GM19455 (cell line): ENCODE data around the gene AOPEP.

Source experiments
- ATAC-seq: cut with Tn5 transposase; IDR thresholded peaks from one replicate; pipeline ENCODE4 v1.9.1; 2021; ENCODE audit not compliant: unreplicated experiment

Gene AOPEP

DNA sequence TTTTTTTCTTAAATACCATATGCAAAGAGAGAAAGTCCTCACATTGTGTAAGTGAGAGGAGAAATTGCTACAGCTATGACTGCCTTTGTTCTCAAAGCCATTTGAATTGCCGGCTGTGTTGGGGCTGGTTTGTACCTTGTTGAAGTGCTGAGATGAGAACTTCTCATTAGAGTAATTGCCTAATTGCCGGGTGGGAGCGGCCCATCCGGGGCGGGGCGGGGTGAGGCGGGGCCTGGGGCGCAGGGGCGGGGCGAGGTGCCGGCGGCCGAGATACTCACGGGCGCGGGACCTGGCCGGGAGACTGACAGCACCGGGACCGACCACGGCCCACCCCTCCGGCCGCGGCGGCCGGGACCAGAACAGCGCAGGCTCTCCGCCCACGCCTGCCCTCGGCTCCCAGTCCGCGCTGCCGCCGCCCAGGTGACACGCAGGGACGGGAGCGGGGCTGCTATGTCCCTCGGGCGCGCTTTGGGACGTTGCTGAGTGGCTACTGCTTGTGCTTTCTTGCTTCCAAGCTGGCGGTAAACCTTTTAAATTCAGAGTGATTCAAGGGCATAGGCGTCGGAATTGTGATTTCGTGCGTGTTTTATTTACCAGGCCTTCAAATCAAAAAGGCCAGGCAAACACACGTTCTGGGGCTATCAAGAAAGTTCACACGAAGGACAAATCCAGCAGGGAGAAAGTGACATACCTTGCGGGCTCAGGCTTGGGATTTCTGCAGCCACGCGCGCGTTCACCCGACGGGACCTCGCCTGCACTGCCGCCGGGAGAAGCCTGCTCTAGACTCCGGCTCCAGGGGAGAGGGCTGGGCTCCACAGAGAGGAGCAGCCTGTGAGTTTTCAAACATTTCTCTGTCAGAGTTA, 322.0 kb downstream of the AOPEP start:
- ATAC-seq, result peak; percentile 63

DNA sequence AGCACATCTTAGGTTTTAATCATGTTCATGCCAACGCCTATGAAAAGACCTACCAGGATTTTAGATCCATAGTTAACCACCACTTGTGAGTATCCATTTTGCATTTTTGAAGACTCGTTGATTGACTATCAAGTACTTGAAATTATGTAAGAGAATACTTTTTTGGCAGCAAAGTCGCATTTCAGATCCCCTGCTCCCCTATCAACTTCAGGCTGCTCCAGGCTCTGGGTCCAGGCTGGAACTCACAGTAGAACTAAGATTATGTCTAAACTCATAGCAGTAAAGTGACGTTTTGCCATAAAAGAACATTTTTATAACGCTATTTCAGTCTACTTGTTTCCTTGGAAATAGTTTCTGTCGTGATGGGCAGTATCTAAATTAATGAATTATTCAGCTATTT, 323.3 kb downstream of the AOPEP start:
- no peak for ATAC-seq

DNA sequence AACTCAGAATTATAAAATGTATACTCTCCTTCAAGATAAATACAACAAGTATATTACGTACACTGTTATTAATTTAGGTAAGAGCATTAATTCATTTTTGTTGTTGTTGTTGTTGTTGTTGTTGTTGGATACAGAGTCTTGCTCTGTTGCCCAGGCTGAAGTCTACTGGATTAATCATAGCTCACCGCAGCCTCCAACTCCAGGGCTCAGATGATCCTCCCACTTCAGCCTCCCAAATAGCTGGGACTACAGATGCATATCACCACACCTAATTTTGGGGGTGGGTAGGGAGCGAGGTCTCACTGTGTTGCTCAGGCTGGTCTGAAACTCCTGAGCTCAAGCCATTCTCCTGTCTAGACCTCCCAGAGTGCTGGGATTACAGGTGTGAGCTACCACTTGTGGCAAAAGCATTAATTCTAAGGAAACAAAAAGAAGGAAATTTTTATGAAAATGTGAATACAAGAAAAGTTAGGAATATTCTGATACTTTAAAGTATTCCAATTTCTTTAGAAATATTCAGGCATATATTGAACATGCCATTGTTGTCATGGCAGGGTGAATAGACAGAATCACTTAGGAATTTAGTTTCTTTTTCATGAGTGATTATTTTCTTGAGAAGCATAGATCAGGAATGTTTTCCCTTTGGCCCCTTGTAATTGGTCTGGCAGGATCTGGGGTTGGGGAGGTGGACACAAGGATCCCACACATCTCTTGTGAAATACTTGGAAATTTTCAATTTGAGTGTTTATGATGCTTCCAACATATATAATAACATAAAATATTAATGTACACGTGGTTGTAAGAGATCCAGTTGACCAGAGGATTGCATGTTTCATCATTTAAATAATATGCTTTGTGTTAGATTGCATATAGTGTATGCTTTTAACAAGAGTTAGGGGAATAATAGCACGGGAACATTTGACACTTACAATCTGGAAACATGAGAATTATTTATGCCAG, 327.4 kb downstream of the AOPEP start:
- ATAC-seq, result no peak

GRCh38 chr9:95055334-95055850, 328.9 kb downstream of the AOPEP start:
- ATAC-seq, result no peak

GRCh38 chr9:95055851-95056551, 329.5 kb downstream of the AOPEP start:
- ATAC-seq, result no peak

- ATAC-seq, result no peak
Observed at GRCh38 chr9:95057101-95057500, 330.6 kb downstream of the AOPEP start.

GRCh38 chr9:95058121-95058785, 331.8 kb downstream of the AOPEP start:
- ATAC-seq, result no peak

GRCh38 chr9:95058795-95059386, 332.4 kb downstream of the AOPEP start:
- ATAC-seq, result no peak

- no peak for ATAC-seq
Observed at GRCh38 chr9:95060234-95060633, 333.7 kb downstream of the AOPEP start.

GRCh38 chr9:95060916-95061315, 334.4 kb downstream of the AOPEP start:
- no peak for ATAC-seq

GRCh38 chr9:95061916-95062595, 335.6 kb downstream of the AOPEP start:
- no peak for ATAC-seq

DNA sequence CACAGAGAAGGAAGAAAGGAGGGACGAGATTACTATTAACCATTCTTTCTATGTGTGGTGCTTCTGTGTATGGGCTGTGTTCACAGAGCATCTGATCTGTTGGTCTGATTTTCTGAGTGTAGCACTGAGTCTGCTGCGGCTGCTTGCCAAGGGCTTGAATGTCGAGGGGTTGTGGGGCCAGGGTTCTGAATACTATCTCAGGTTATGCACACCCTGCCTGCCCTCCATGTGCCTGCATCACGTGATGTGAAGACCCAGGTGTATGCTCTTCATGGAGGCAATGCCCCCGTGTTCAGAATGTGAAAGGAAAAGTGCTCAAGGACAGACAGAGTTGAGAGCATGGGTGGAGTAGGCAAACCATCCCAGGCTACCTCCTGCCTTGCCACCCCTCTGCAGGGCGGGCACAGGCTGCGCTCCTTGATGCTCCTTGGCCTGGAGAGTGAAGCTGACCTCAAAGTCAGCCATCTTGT, 336.1 kb downstream of the AOPEP start:
- no peak for ATAC-seq

DNA sequence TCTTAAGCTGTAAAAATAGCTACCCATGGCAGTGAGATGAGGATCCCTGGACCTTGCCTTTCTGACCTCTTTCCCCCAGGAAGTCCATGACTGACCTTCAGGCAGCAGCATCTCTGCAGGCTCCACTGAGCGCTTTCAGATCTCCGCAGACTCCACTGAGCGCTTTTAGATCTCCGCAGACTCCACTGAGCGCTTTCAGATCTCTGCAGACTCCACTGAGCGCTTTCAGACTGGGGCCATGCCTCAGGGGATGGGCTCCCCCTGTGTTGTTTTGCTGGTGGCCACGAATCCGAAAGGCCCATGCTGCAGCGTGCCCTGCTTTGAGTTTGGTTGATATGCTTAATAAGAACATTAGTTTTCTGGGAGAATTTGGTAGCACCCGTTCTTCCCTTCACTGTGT, 336.8 kb downstream of the AOPEP start:
- ATAC-seq, result no peak

GRCh38 chr9:95065224-95065623, 338.7 kb downstream of the AOPEP start:
- no peak for ATAC-seq

DNA sequence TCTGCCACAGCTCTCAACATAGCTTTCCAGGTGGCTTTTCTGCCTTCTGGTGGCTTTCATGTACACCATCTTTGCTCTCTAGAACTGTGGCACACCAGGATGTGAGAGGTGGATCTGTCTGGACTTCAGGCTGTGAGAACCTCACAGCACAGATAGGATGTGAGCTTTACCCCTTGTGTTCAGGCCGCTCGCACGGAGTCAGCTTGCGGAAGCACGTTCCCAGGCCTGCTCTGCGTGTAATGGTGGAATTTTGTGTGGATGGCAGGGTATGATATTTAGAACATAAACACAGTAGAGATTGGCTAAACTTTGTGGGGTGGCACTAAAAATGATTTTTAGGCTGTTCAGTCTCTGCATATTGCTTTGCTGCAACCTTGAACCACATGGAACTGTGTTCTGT, 340.6 kb downstream of the AOPEP start:
- no peak for ATAC-seq

DNA sequence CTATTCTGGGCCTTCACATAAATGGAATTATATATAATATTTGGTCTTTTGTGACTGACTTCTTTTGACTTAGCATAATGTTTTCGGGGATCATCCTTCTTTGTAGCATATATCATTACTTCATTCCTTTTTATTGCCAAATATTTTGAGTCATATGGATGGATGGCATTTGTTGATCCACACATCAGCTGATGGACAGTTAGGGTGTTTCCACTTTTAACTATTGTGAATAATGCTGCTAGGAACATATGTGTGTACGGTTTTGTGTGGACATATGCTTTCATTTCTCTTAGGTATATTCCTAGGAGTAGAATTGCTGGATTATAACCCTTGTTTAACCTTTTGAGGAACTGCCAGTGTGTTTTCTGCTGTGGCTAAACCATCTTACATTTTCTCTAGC, 341.4 kb downstream of the AOPEP start:
- ATAC-seq, result no peak

- ATAC-seq, result no peak
Observed at GRCh38 chr9:95070549-95071021, 344.1 kb downstream of the AOPEP start.

- ATAC-seq, result no peak
Observed at GRCh38 chr9:95071450-95071849, 345.0 kb downstream of the AOPEP start.

DNA sequence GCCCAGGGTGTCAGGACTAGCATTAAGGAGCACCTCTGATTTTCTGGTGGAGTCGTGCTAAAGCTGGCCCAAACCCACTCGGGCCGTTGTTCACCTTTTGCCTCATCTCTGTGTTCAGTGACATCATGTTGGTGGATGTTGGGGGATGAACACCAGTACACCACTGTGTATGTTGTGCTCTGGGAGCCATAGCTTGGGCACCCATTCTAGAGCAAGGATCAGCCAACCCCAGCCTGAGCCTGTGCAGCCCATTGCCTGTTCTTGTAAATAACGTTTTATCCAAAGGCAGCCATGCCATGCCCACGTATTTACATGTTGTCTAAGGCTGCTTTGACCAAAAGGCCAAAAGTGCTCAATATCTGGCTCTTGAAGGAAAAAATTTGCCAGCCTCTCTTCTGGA, 345.4 kb downstream of the AOPEP start:
- no peak for ATAC-seq
